Posterior cingulate gyrus (tissue), 11 donors: Measurements from ENCODE around the gene MYL10.

Experiments used
- DNase-seq, 10 donors: peaks; one replicate each; pipeline versions ENCODE4 v3.0.0 to v3.0.0-alpha.2; 2020 to 2021; ENCODE audit warnings: mixed read lengths in 3 of 10
- intact Hi-C: fragments of 100-400 bp; cut with DNase I; formaldehyde crosslinking; loops from one replicate; pipeline ENCODE4 v1.15.1; 2023

The MYL10 gene

DNA sequence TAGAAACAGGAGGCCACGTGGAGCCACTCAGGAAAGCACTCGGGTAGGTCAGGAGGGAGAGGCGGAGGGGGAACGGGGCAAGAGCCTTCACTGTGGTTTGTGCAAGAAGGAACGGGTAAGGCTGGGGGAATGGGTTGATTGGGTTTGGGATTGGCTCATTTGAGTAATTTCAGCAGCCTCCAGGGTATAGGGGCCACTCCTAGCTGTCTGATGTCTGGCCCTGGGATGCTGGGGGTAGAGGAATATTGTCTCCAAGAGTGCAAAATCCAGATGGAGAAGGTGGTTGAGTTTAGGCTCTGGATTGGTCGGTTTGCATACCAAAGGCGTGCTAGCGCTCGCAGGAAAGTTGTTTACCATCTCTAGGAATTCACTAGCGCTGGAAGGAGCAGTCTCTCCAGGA is 47.2 kb downstream of the MYL10 start:
- intact Hi-C loops = no loop called here
- peak in 1 of 10 donors; percentile 2 for DNase-seq

DNA sequence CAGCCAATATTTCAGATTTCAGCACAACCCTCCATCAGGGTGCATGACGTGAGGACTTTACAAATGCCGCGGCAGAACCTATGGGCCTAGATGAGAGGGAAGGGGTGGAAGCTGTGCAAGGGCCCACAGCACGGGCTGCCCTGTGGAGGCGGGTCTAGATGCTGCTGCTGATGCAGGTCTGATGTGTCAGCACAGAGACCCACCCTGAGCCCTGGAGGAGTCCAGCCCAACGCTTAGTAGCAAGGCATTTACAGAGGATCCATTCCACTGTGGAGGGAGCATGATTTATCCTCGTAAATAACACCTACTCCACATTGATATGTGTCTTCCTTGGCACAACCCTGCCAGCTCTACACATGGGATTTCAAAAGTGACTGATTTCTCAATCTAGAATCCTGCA is 48.5 kb downstream of the MYL10 start:
- intact Hi-C loops = no loop called here
- peak in 1 of 10 donors; percentile 15 for DNase-seq

DNA sequence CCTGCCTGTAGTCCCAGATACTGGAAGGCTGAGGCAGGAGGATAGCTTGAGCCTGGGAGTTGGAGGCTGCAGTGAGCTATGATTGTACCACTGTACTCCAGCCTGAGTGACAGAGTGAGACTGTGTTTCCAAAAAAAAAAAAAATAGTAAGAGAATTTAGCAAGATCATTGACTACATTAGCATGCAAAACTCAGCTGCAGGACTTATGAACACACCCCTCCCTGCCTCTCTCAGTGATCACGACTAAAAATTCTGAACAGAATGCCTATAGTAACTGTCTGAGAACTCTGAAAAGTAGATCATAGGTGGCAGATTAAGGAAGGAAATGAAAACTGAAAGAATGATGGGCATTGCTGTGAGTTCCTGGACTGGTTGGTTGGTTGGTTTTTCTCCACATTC is 50.5 kb downstream of the MYL10 start:
- intact Hi-C loops = no loop called here
- no peak for DNase-seq

DNA sequence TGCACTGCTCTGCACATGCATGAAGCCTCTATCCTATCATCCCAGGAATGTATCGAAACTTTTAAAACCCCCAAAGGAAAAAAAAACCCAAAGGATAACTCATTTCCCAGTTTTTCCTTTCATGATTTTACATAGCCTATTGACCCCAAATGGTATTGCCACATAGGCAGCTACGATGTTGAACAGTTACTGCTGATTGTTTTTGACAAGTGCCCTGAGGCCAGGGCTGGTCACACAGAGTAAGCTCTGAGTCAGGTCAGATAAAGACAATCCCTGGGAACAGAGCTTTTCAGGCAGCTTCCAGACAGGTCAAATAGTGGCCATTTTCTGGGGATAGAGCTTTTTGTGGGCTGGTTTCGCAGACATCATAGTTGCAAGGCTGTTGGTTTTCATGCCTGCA is 52.1 kb downstream of the MYL10 start:
- intact Hi-C loops = no loop called here

DNA sequence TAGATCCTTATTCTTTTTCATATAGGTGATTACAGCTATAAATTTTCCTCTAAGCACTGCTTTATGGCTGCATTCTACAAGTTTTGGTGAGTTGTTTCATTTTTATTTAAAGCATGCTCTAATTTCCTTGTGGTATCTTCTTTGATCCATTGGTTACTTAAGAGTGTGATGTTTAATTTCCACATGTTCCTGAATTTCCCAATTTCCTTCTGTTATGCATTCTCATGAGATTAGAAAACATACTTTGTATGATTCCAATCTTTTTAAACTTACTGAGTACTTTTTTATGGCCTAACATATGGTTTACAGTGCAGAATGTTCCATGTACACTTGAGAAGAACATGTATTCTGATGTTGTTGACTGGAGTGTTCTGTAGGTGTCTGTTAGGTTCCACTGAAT is 53.4 kb downstream of the MYL10 start:
- no peak for DNase-seq
- intact Hi-C loops = no loop called here

More for the DNA sequence above, 52.1 kb downstream of the MYL10 start:
- DNase-seq = no peak

DNA sequence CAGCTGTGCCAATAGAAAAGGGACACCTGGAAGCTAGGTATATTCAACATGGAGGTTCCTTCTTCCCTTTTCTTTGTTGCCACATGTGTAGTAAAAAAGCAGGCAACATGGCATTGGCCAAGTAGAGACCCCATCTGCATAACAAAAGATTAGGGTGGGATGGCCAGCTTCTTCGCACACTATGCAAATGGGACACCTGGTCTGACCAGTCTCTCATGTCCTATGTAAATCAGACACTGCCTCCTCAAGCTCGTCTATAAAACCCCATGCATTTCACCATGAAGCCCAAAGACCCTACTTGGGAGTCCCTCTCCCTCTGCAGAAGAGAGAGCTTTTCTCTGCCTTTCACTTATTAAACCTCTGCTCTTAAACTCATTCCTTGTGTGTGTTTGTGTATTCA is 53.9 kb downstream of the MYL10 start:
- DNase-seq = no peak
- intact Hi-C loops = no loop called here

DNA sequence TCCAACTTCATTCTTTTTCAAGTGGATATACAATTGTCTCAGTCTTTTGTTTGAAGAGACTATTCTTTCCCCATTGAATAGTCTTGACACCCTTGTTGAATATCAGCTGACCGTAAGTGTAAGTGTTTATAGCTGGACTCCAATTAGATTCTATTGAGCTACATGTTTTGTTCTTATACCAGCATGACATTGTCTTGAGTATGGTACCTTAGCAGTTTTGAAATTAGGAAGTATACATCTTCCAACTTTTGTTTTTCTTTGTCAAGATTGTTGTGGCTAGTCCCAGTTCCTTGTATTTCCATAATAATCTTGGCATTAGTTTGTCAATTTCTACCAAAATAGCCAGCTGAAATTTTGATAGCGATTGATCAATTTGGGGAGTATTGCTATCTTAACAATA is 56.9 kb downstream of the MYL10 start:
- no peak for DNase-seq
- intact Hi-C loops = no loop called here

DNA sequence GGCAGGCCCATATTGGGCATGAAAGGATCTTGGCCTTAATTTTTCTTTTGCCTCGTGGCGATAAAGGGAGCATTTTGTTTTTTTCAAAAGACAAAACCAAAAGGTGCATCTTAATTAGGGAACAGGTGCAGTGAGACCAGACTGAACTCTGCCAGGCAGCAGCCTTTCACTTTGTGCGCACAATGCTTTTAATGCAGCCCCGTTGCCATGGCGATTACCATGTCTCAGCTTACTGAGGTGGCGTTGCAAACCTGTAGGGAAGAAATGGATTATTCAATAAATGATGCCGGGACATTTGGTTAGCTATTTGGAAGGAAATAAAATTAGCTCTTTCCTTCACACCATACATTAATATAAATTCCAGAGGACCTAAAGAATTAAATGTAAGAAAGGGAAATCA is 61.9 kb downstream of the MYL10 start:
- DNase-seq = peak in 4 of 10 donors; percentile 25 to 88 (median 64)
- intact Hi-C loops = no loop called here

DNA sequence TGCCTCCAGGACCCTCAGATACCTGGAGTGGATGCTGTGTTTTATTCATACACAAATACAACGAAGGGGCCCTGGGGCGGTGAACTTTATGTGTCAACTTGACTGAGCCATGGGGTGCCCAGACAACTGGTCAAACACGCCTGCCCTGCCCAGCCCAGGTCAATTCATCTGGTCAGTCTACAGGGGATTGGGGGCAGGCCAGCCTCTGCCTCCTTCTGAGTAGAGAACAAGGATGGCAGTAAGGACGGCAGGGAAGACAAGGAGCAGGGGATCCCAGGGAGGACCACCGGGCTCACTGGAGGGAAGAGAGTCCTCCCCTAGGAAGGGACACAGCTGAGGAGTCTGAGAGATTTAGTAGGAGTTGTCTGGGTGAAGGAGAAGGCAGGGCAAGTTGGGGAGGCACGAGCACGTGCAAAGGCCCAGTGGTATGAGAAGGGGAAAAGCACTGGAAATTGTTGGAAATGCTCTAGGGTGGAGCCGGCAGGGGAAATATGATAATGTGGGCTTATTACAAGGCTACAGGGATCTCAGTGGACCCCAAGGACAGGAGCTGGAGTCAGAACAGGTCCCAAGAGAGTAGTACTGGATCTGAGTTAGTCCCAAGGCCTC is 63.4 kb downstream of the MYL10 start:
- intact Hi-C loops = no loop called here
- peak in 2 of 10 donors; percentile 28 to 62 for DNase-seq

DNA sequence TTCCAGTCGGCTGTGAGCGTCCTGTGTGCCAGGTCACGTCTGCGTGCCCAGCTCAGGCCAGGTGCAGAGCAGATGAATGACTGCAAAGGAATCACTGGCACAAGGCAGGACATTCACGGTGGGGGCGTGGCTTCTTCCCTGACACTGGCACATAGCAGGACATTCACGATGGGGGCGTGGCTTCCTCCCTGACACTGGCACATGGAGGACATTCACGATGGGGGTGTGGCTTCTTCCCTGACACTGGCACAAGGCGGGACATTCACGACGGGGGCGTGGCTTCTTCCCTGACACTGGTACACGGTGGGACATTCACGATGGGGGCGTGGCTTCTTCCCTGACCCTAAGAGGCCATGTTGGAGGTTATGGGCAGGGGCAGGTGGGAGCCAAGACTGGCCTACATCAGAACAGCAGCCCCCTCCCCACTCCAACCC is 64.3 kb downstream of the MYL10 start:
- DNase-seq = peak in 2 of 10 donors; percentile 62 to 63
- intact Hi-C loops = no loop called here

DNA sequence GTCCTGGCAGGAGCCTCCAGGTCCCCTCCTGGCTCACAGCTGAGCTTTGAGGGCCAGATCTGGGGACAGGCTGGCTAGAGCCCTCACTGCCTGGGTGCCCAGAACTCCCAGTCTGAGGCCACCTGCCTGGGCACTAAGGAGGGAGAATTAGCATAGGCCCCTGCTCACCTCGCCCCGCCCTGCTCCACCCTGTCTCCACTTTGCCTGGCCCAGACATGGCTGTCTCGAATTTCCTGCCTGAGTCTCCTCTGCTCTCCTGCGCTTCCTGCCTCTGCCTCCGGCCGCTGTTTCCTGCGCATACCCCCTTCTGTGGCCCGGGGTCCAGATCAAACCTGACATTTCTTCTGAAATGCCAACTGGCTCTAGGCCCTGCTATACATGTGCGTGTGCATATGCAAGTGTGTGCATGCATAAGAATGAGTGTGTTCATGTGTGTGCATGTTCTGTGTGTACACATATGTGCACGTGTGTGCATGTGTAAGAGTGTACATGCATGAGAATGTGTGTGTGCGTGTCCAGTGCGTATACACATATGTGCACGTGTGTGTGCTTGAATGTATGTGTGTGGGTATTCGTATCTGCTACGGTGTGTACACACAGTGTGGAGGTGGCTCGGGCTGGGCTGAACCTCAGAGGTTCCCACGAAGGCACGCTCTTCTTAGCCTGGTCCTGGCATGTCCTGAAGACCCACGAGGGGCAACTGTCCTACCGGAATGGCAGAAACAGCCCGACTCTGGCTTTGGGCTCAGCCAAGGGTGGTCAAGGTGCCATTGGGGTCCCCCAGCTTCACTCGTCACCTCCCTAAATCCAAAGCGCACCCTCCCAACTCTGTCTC is 64.9 kb downstream of the MYL10 start:
- intact Hi-C loops = no loop called here
- peak in 3 of 10 donors; percentile 53 to 75 (median 63) for DNase-seq
